Measurements from ENCODE around the gene GPRC5B.
A peak's percentile ranks its signal among the peaks of the same experiment; 100 is the strongest.

Gene GPRC5B

GRCh38 chr16:19881783-19882182, 2.9 kb downstream of the GPRC5B start:
- no peak for TF ChIP-seq CTCF (conservative IDR thresholded peaks at IDR 0.05; ENCODE audit: low read depth, low read length)
- no peak for DNase-seq (ENCODE audit: low read depth)
- H3K4me3 ChIP-seq (ENCODE audit: low read depth, low read length) = no peak overlapping the region

- TF ChIP-seq CTCF (conservative IDR thresholded peaks at IDR 0.05; ENCODE audit: low read depth, low read length) = no peak
- no peak for DNase-seq (ENCODE audit: low read depth)
- H3K4me3 ChIP-seq (ENCODE audit: low read depth, low read length) = no peak overlapping the region
These were observed 3.6 kb downstream of the GPRC5B start for GRCh38 chr16:19881028-19881427.

DNA sequence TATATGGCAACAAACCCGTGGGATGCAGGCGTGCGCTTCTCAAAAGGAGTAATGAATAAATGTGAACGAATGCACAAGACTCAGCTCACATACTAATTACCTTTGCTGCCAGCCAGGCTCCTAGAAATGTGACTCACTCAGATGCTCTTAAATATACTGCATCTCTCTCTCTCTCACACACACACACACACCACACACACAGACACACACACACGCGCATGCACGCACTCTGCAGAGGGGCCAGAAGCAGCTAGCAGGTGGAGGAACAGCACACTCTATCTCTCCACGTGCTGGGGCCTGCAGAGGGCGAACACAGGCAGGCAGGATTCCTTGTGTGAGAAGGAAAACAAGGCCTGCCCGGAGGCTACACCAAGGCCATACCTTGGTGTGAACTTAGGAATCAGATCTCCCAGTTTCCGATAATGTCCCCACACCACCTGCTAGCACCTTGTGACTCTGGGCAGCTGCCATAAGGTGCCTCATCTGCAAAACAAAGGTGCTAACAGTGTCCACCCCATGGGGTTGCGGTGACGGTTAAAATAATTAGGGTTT, 5.3 kb downstream of the GPRC5B start:
- H3K4me3 ChIP-seq (ENCODE audit: low read depth, low read length) = no peak overlapping the region
- no peak for TF ChIP-seq CTCF (conservative IDR thresholded peaks at IDR 0.05; ENCODE audit: low read depth, low read length)
- DNase-seq (ENCODE audit: low read depth) = peak; percentile 50

- H3K4me3 ChIP-seq (ENCODE audit: low read depth, low read length) = no peak overlapping the region
- DNase-seq (ENCODE audit: low read depth) = no peak
- no peak for TF ChIP-seq CTCF (conservative IDR thresholded peaks at IDR 0.05; ENCODE audit: low read depth, low read length)
These were observed 5.9 kb downstream of the GPRC5B start for GRCh38 chr16:19878757-19879156.

DNA sequence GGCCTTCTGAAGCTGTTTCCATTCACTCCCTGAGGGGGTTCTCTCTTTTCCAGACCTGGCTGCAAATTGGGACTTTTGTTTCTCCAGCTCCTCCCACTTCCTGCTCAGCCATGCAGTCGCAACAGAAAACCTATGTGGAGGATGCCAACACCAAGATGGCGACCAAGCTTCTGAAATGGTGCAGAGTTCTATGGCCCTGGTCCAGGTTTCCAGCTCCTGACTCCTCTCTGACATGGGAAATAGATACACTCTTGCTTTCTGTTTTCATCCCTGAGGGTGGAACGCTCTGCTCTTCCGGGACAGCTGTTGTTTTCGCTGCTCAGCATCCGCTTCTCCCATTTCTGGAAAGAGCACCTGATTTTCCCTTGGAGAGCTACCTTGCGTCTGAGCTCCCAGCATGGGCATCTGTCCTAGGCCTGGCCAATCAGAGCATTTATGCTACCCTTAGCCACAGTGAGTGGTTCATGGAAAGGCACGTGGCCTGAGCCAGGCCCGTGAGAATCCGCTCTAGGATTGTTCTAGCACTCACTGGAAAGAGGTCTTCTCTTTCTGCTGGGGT, 8.1 kb downstream of the GPRC5B start:
- TF ChIP-seq CTCF (conservative IDR thresholded peaks at IDR 0.05; ENCODE audit: low read depth, low read length) = no peak
- no peak overlapping the region for H3K4me3 ChIP-seq (ENCODE audit: low read depth, low read length)
- DNase-seq (ENCODE audit: low read depth) = no peak

GRCh38 chr16:19875900-19876299, 8.7 kb downstream of the GPRC5B start:
- H3K4me3 ChIP-seq (ENCODE audit: low read depth, low read length) = no peak overlapping the region
- no peak for DNase-seq (ENCODE audit: low read depth)
- TF ChIP-seq CTCF (conservative IDR thresholded peaks at IDR 0.05; ENCODE audit: low read depth, low read length) = no peak

- no peak for TF ChIP-seq CTCF (conservative IDR thresholded peaks at IDR 0.05; ENCODE audit: low read depth, low read length)
- no peak for DNase-seq (ENCODE audit: low read depth)
- no peak overlapping the region for H3K4me3 ChIP-seq (ENCODE audit: low read depth, low read length)
These were observed 9.6 kb downstream of the GPRC5B start for GRCh38 chr16:19874851-19875546.

Data from choroid plexus epithelial cell (primary cell).